Hematopoietic multipotent progenitor cell treated with erythropoietin and hydrocortisone succinate and interleukin-3 and kit ligand, for 4 days (in vitro differentiated cells): ENCODE results near the gene TMEM218.

Source experiments
- DNase-seq: peaks from one replicate; pipeline ENCODE4 v3.0.0-alpha.2; 2015

TMEM218 gene

GRCh38 chr11:125049164-125049792, 62.1 kb downstream of the TMEM218 start:
- DNase-seq = no peak
